ENCODE results near the gene BDP1.
A peak's percentile ranks its signal among the peaks of the same experiment; 100 is the strongest.
"Not testable (repeated sequence)": the region's sequence is repeated elsewhere in the genome, so short reads cannot be mapped to it uniquely, and the experiment has no call there.

Gene BDP1

DNA sequence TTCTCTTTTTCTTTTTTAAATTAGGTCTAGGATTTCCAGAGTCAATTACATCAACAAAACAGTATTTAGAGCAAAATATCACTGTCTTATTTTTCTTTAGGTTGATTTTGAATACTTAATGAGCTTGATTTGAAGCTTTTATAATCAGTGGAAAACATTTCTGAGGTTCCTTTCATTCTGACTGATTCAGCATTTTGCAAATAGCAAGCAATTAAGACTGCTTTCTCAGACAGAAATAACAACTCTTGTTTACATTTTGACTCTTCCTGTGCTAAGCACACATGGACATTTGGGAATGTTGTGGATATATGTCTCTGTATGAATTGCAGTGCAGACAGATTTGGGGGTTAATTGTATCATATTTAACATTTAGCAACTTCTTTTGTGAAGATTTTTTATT is 109.4 kb downstream of the BDP1 start:
- H3K9ac ChIP-seq (ENCODE audit: insufficient read length), result peak overlapping the region; percentile 14
- peak overlapping the region; percentile 68 for H3K27ac ChIP-seq
- no peaks in the 10 kb centered on the region for H3K9me3 ChIP-seq (ENCODE audit: low read depth, low read length)
- H3K4me3 ChIP-seq, result 0 out of 2 replicates have a peak overlapping the region, but pooled peaks have one; percentile 23
- DNase-seq (ENCODE audit: low read depth, low spot score), result no peak
- TF ChIP-seq POLR2AphosphoS5 (IDR thresholded peaks at IDR 0.05; ENCODE audit: borderline replicate concordance, low read depth, low read length) (no peak), FOXP2 (optimal IDR thresholded peaks at IDR 0.05; ENCODE audit: control extremely low read depth, extremely low read length, insufficient read depth) (no peak), EZH2 (IDR thresholded peaks at IDR 0.05) (no peak)
- H3K36me3 ChIP-seq (ENCODE audit: insufficient read depth, low read length), result peaks cover 75% of the 10 kb centered on the region

DNA sequence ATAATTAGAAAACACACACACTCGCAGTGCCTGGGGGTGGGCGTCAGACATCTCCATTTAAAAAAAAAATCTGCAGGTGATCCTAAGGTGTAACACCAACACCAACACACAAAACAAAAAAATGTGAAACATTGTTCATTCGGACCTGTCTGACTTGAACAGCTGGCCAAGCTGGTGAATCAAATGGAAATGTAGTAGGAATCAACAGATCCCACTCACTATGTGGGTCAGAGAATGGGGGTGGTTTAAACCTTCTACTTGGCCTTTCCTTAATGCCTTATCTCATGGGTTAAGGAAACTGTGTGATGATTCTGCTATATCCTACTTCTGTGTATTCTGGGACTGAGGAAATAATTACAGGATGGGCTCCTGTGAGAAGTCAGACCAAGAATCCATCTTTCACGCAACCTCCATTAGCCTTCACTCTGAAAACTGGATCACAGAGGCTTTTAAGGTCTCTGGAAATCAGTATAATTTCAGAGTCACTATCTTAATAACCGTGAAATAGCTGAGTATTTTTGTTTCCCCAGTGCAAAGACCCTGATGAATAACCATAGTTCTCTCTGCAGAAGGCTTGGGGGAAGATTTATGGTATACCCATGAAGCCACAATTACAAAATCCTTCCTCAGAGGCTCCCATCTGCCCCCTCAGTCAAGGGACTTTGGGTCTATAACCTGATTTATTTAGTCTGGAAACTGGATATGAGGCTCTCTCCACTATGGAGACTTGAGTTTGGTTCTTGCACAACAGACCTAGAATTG is 114.5 kb downstream of the BDP1 start:
- TF ChIP-seq FOXP2 (optimal IDR thresholded peaks at IDR 0.05; ENCODE audit: control extremely low read depth, extremely low read length, insufficient read depth), result no peak
- peak; percentile 50 for TF ChIP-seq POLR2AphosphoS5 (IDR thresholded peaks at IDR 0.05; ENCODE audit: borderline replicate concordance, low read depth, low read length)
- H3K27ac ChIP-seq, result peak overlapping the region; percentile 55

GRCh38 chr5:71571811-71572210 is 116.4 kb downstream of the BDP1 start:
- not testable (repeated sequence) for H3K4me3 ChIP-seq; DNase-seq (ENCODE audit: low read depth, low spot score); H3K9me3 ChIP-seq (ENCODE audit: low read depth, low read length); H3K27ac ChIP-seq; H3K9ac ChIP-seq (ENCODE audit: insufficient read length)
- peaks cover 20% of the 10 kb centered on the region for H3K36me3 ChIP-seq (ENCODE audit: insufficient read depth, low read length)

More for the DNA sequence above, 114.5 kb downstream of the BDP1 start:
- Histone ChIP-seq H3K9ac (ENCODE audit: insufficient read length) (no peak overlapping the region), H3K4me3 (no peak overlapping the region), H3K36me3 (ENCODE audit: insufficient read depth, low read length) (peaks cover 36% of the 10 kb centered on the region), H3K9me3 (ENCODE audit: low read depth, low read length) (no peaks in the 10 kb centered on the region)
- peak; percentile 68 for DNase-seq (ENCODE audit: low read depth, low spot score)

GRCh38 chr5:71573591-71573990 is 118.1 kb downstream of the BDP1 start:
- DNase-seq (ENCODE audit: low read depth, low spot score), result no peak
- Histone ChIP-seq H3K9ac (ENCODE audit: insufficient read length) (no peak overlapping the region), H3K36me3 (ENCODE audit: insufficient read depth, low read length) (peaks cover 16% of the 10 kb centered on the region), H3K27ac (peak overlapping the region; percentile 97; the same call in 1 of the 2 replicates), H3K4me3 (no peak overlapping the region), H3K9me3 (ENCODE audit: low read depth, low read length) (no peaks in the 10 kb centered on the region)
- TF ChIP-seq FOXP2 (optimal IDR thresholded peaks at IDR 0.05; ENCODE audit: control extremely low read depth, extremely low read length, insufficient read depth), result no peak
- no peak for TF ChIP-seq POLR2AphosphoS5 (IDR thresholded peaks at IDR 0.05; ENCODE audit: borderline replicate concordance, low read depth, low read length)
- no peak for TF ChIP-seq EZH2 (IDR thresholded peaks at IDR 0.05)

DNA sequence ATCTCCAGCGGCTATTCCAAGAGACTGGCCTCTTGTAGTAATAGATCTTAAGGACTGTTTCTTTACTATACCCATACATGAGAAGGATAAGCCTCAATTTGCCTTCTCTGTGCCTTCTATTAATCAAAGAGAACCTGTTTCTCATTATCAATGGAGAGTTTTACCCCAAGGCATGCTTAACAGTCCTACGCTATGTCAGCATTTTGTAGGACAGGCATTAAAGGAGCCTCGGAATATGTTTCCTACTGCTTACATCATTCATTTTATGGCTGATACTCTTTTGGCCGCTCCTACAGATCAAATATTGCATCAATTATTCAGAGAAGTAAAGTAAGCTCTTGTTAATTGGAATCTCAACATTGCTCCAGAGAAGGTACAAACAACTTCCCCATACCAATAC is 120.1 kb downstream of the BDP1 start:
- peak; percentile 65 for DNase-seq (ENCODE audit: low read depth, low spot score)
- peak overlapping the region; percentile 97 for H3K27ac ChIP-seq
- peak overlapping the region; percentile 57 for H3K9ac ChIP-seq (ENCODE audit: insufficient read length)
- peaks cover 11% of the 10 kb centered on the region; the same call in 1 of the 2 replicates for H3K36me3 ChIP-seq (ENCODE audit: insufficient read depth, low read length)
- H3K4me3 ChIP-seq, result peak overlapping the region; percentile 53
- H3K9me3 ChIP-seq (ENCODE audit: low read depth, low read length), result not testable (repeated sequence)

DNA sequence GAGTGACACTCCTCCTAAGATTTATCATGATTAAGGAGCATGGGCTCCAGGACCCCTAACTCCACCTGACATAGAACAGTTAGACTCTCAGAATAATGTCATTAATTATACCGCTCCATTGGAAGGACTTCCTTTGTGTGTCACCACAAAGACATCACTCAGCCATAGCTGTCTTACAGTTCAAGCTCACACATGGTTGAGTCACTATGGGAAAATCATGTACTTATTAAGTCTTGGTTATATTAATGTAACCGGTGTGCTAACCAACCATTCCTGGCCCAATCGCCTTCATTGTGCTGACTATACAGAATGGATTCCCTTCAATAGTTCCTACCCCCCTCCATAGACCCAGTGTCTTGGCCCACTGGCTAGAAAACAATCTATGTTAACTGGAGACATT is 120.8 kb downstream of the BDP1 start:
- TF ChIP-seq FOXP2 (optimal IDR thresholded peaks at IDR 0.05; ENCODE audit: control extremely low read depth, extremely low read length, insufficient read depth), result no peak
- H3K9ac ChIP-seq (ENCODE audit: insufficient read length), result peak overlapping the region; percentile 57
- H3K27ac ChIP-seq, result peak overlapping the region; percentile 97
- H3K4me3 ChIP-seq, result peak overlapping the region; percentile 33
- peaks cover 11% of the 10 kb centered on the region; the same call in 1 of the 2 replicates for H3K36me3 ChIP-seq (ENCODE audit: insufficient read depth, low read length)
- no peaks in the 10 kb centered on the region for H3K9me3 ChIP-seq (ENCODE audit: low read depth, low read length)
- no peak for DNase-seq (ENCODE audit: low read depth, low spot score)

- not testable (repeated sequence) for H3K9me3 ChIP-seq (ENCODE audit: low read depth, low read length); H3K27ac ChIP-seq; H3K4me3 ChIP-seq; DNase-seq (ENCODE audit: low read depth, low spot score); H3K9ac ChIP-seq (ENCODE audit: insufficient read length)
- H3K36me3 ChIP-seq (ENCODE audit: insufficient read depth, low read length), result peaks cover 11% of the 10 kb centered on the region; the same call in 1 of the 2 replicates
These were observed 122.4 kb downstream of the BDP1 start for GRCh38 chr5:71577839-71578238.

DNA sequence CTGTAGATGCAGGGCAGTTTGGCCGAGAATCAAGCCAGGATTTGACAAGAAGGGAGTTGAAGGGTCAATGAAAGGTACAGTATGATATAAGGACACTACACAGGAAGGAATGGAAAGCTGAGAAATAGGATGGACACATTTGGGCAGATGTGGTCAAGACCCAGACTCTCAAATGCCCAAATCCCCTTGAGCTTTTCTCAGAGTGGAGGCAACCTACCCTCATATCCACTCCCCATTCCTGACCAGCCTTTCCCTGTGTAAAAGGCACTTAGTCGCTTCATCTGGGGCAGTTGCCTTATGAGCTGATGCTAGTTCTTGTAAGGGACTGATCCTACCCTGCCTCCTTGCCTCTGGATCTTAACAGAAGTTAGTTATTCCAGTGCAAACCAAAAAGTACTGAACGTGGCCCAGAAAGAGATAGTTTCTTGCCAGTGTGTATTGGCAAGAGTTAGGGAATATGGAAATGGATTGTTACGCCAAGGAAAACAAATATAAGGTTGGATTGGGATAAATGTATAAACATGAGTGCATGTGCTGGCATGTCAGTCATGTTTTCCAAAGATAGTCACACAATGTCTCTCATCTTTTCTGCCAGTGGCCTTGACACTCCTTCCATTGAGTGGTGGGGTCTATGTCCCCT is 127.6 kb downstream of the BDP1 start:
- TF ChIP-seq EZH2 (IDR thresholded peaks at IDR 0.05), result no peak
- Histone ChIP-seq H3K9ac (ENCODE audit: insufficient read length) (no peak overlapping the region), H3K36me3 (ENCODE audit: insufficient read depth, low read length) (peaks cover 9% of the 10 kb centered on the region; the same call in 1 of the 2 replicates), H3K4me3 (no peak overlapping the region), H3K27ac (no peak overlapping the region), H3K9me3 (ENCODE audit: low read depth, low read length) (no peaks in the 10 kb centered on the region)
- DNase-seq (ENCODE audit: low read depth, low spot score), result no peak
